BLaER1 treated with 17β-estradiol and CSF1 and Interleukin-3, amounts not matched to agents 10 nM and 100 nM (cell line): ENCODE results near the gene ZNF143.

Experiments
- H3K27ac ChIP-seq, 11 experiments: shearing (Covaris generic); formaldehyde crosslinking; 2 replicates each; pipeline ENCODE4 v1.8.1; 2022
- H3K27me3 ChIP-seq, 11 experiments: shearing (Covaris generic); formaldehyde crosslinking; 2 replicates each; pipeline ENCODE4 v1.8.1; 2022
- H3K36me3 ChIP-seq, 11 experiments: shearing (Covaris generic); formaldehyde crosslinking; 2 replicates each; pipeline ENCODE4 v1.8.1; 2022
- H3K4me1 ChIP-seq, 10 experiments: shearing (Covaris generic); formaldehyde crosslinking; 2 replicates each; pipeline ENCODE4 v1.8.1; 2022
- H3K4me2 ChIP-seq, 11 experiments: shearing (Covaris generic); formaldehyde crosslinking; 2 replicates each; pipeline ENCODE4 v1.8.1; 2022
- H3K4me3 ChIP-seq, 10 experiments: shearing (Covaris generic); formaldehyde crosslinking; 2 replicates each; pipeline ENCODE4 v1.8.1; 2022
- H3K9ac ChIP-seq, 11 experiments: shearing (Covaris generic); formaldehyde crosslinking; 2 replicates each; pipeline ENCODE4 v1.8.1; 2022
- H3K9me3 ChIP-seq, 11 experiments: shearing (Covaris generic); formaldehyde crosslinking; replicated peaks in 1 of 11; 2 replicates each; pipeline ENCODE4 v1.8.1; 2022
- H4K20me1 ChIP-seq, 11 experiments: shearing (Covaris generic); formaldehyde crosslinking; 2 replicates each; pipeline ENCODE4 v1.8.1; 2022
- Cebpa-rat ChIP-seq, 11 experiments: shearing (Covaris generic); IDR thresholded peaks; 2 replicates each; pipeline ENCODE4 v1.8.1; 2022

The ZNF143 gene

GRCh38 chr11:9562716-9563115 is 101.9 kb downstream of the ZNF143 start:
- H3K27me3 ChIP-seq, result no peaks in the 10 kb centered on the region
- H3K4me2 ChIP-seq, result no peak overlapping the region
- H3K4me1 ChIP-seq, result peaks cover 0 to 10% (median 0%) of the 10 kb centered on the region in 10 experiments; a peak in 8 of 20 replicates

DNA sequence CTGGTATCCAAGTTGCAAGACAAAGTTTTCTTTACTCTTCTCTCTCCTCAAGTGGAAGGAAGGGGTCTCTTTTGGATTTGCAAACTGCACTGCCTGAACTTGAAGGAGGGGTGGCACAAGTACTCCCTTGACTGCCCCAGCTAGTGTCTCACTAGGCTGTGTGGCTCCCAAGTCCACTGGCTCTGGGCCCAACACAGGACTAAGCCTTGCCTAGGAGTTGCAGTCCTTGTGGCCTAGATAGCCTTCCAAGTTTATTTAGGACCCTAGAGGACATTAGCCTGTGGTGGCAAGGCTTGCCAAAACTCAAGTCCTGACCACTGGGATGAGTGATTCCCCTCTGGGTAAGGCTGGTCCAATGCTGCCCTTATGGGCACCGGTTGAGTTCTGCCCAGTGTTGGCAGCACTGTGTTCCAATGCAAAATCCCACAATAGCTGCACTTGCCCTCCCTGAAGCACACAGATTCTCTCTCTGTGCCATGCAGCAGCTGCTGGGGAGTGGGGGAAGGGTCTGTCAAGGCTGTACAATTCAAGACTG is 102.5 kb downstream of the ZNF143 start:
- no peak for TF ChIP-seq Cebpa-rat (IDR thresholded peaks at IDR 0.05)
- H3K27ac ChIP-seq, result no peak overlapping the region
- peaks cover 0 to 10% (median under 1%) of the 10 kb centered on the region in 10 experiments; a peak in 8 of 20 replicates for H3K4me1 ChIP-seq
- H3K9me3 ChIP-seq, result peaks cover 27 to 42% (median 33%) of the 10 kb centered on the region in 11 experiments
- no peaks in the 10 kb centered on the region for H4K20me1 ChIP-seq
- no peak overlapping the region for H3K4me2 ChIP-seq
- H3K36me3 ChIP-seq, result peaks cover 0 to 7% (median 0%) of the 10 kb centered on the region in 11 experiments; a peak in 1 of 22 replicates
- H3K9ac ChIP-seq, result no peak overlapping the region
- no peak overlapping the region for H3K4me3 ChIP-seq
- no peaks in the 10 kb centered on the region for H3K27me3 ChIP-seq

More at GRCh38 chr11:9562716-9563115, 101.9 kb downstream of the ZNF143 start:
- Histone ChIP-seq H4K20me1 (no peaks in the 10 kb centered on the region), H3K9me3 (peaks cover 27 to 42% (median 33%) of the 10 kb centered on the region in 11 experiments), H3K27ac (no peak overlapping the region), H3K36me3 (peaks cover 0 to 7% (median 0%) of the 10 kb centered on the region in 11 experiments; a peak in 1 of 22 replicates), H3K9ac (no peak overlapping the region), H3K4me3 (no peak overlapping the region)
- TF ChIP-seq Cebpa-rat (IDR thresholded peaks at IDR 0.05), result no peak

- Histone ChIP-seq H3K4me1 (peaks cover 8 to 19% (median 14%) of the 10 kb centered on the region in 10 experiments), H3K27ac (peak overlapping the region in 1 of 11 experiments; percentile 1; a peak in 1 of 22 replicates), H3K4me3 (no peak overlapping the region)
These were observed 105.2 kb downstream of the ZNF143 start for GRCh38 chr11:9565822-9566560.

DNA sequence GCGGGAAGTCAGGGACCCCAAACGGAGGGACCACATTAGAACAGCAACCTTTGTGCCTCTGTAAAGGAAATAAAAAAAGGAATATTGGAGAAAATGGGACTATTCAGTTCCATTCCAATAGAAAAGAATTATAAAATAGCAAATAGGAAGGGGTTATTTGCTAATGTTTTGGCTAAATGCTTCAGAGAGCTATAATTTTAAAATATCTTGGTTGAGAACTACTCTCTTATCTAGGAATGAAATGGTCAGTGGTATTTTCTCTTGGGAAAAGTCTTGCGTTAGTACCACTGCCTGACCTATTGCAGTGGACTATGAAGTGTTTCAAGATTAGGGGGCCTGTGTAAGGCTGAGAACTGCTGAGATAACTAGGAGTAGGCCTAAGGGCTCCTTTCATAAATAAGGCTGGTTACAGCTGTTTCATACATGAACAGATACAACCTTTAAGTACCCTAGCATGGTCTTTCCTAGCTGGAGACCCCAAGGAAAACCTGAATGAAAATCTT is 105.8 kb downstream of the ZNF143 start:
- no peaks in the 10 kb centered on the region for H3K36me3 ChIP-seq
- H3K27ac ChIP-seq, result peak overlapping the region in 1 of 11 experiments; percentile 1; a peak in 1 of 22 replicates
- no peaks in the 10 kb centered on the region for H3K27me3 ChIP-seq
- H3K9me3 ChIP-seq, result peaks cover 5 to 12% (median 6%) of the 10 kb centered on the region in 11 experiments; a peak in 19 of 22 replicates
- no peaks in the 10 kb centered on the region for H4K20me1 ChIP-seq
- H3K4me2 ChIP-seq, result peak overlapping the region in 2 of 11 experiments; percentile 22 to 31; a peak in 3 of 22 replicates
- TF ChIP-seq Cebpa-rat (IDR thresholded peaks at IDR 0.05), result no peak
- no peak overlapping the region for H3K4me3 ChIP-seq
- H3K4me1 ChIP-seq, result peaks cover 8 to 20% (median 14%) of the 10 kb centered on the region in 10 experiments
- H3K9ac ChIP-seq, result no peak overlapping the region

More at GRCh38 chr11:9565822-9566560, 105.2 kb downstream of the ZNF143 start:
- no peak for TF ChIP-seq Cebpa-rat (IDR thresholded peaks at IDR 0.05)
- Histone ChIP-seq H3K27me3 (no peaks in the 10 kb centered on the region), H3K4me2 (peak overlapping the region in 3 of 11 experiments; percentile 22 to 47 (median 31); a peak in 6 of 22 replicates), H3K36me3 (peaks cover 0 to 2% (median 0%) of the 10 kb centered on the region in 11 experiments; a peak in 1 of 22 replicates), H3K9me3 (peaks cover 11 to 18% (median 13%) of the 10 kb centered on the region in 11 experiments), H4K20me1 (no peaks in the 10 kb centered on the region), H3K9ac (no peak overlapping the region)

- peaks cover 0 to 5% (median 0%) of the 10 kb centered on the region in 11 experiments; a peak in 1 of 22 replicates for H3K9me3 ChIP-seq
- H3K36me3 ChIP-seq, result no peaks in the 10 kb centered on the region
- H3K27me3 ChIP-seq, result no peaks in the 10 kb centered on the region
- no peak overlapping the region for H3K27ac ChIP-seq
- H3K4me3 ChIP-seq, result no peak overlapping the region
- TF ChIP-seq Cebpa-rat (IDR thresholded peaks at IDR 0.05), result no peak
- H3K9ac ChIP-seq, result no peak overlapping the region
- no peaks in the 10 kb centered on the region for H4K20me1 ChIP-seq
- H3K4me2 ChIP-seq, result no peak overlapping the region
- H3K4me1 ChIP-seq, result peaks cover 16 to 28% (median 21%) of the 10 kb centered on the region in 10 experiments
These were observed 106.6 kb downstream of the ZNF143 start for GRCh38 chr11:9567401-9567800.

- Histone ChIP-seq H4K20me1 (no peaks in the 10 kb centered on the region), H3K9me3 (0 out of 22 replicates have a peak, but pooled peaks cover 0 to 2% (median 0%) of the 10 kb centered on the region in 11 experiments), H3K27ac (peak overlapping the region in 2 of 11 experiments; percentile 41 to 48; a peak in 2 of 22 replicates), H3K4me3 (no peak overlapping the region), H3K4me1 (peaks cover 18 to 30% (median 24%) of the 10 kb centered on the region in 10 experiments), H3K36me3 (no peaks in the 10 kb centered on the region), H3K9ac (no peak overlapping the region), H3K27me3 (no peaks in the 10 kb centered on the region), H3K4me2 (peak overlapping the region in 5 of 11 experiments; percentile 20 to 53 (median 41); a peak in 8 of 22 replicates)
- no peak for TF ChIP-seq Cebpa-rat (IDR thresholded peaks at IDR 0.05)
These were observed 107.5 kb downstream of the ZNF143 start for GRCh38 chr11:9568161-9568853.

- H3K9me3 ChIP-seq, result no peaks in the 10 kb centered on the region
- no peak for TF ChIP-seq Cebpa-rat (IDR thresholded peaks at IDR 0.05)
- H3K27ac ChIP-seq, result peak overlapping the region in 6 of 11 experiments; percentile 21 to 51 (median 32); a peak in 7 of 22 replicates
- H3K36me3 ChIP-seq, result no peaks in the 10 kb centered on the region
- no peaks in the 10 kb centered on the region for H3K27me3 ChIP-seq
- peaks cover 18 to 30% (median 24%) of the 10 kb centered on the region in 10 experiments for H3K4me1 ChIP-seq
- H3K4me3 ChIP-seq, result no peak overlapping the region
- H4K20me1 ChIP-seq, result 0 out of 22 replicates have a peak, but pooled peaks cover 0 to 2% (median 0%) of the 10 kb centered on the region in 11 experiments
- peak overlapping the region in 3 of 11 experiments; percentile 17 to 35 (median 27); a peak in 4 of 22 replicates for H3K9ac ChIP-seq
- H3K4me2 ChIP-seq, result peak overlapping the region in 10 of 11 experiments; percentile 6 to 57 (median 34); a peak in 16 of 22 replicates
These were observed 108.2 kb downstream of the ZNF143 start for GRCh38 chr11:9568854-9569587.
